Measurements from ENCODE around the gene WNK2.

WNK2 gene

GRCh38 chr9:93261735-93262523 lies 78.0 kb downstream of the WNK2 start:
- DNase-seq (ENCODE audit: low read depth, low spot score): no peak
- Histone ChIP-seq H3K4me3 (ENCODE audit: low read length) (no peak overlapping the region), H3K27ac (ENCODE audit: low read length) (no peak overlapping the region), H3K36me3 (ENCODE audit: control insufficient read depth, insufficient read depth, low read length) (peaks cover 12% of the 10 kb centered on the region), H3K4me1 (ENCODE audit: control insufficient read depth, insufficient read depth, low read length) (no peaks in the 10 kb centered on the region), H3K9me3 (ENCODE audit: control insufficient read depth, insufficient read depth, low read length) (no peaks in the 10 kb centered on the region), H3K27me3 (ENCODE audit: control insufficient read depth, insufficient read depth, low read length) (no peaks in the 10 kb centered on the region)
- no CpG with 5 or more reads among the region's 26 CpGs for WGBS (ENCODE audit: insufficient coverage, insufficient read length)

GRCh38 chr9:93262537-93263310 lies 78.8 kb downstream of the WNK2 start:
- Histone ChIP-seq H3K9me3 (ENCODE audit: control insufficient read depth, insufficient read depth, low read length) (no peaks in the 10 kb centered on the region), H3K27ac (ENCODE audit: low read length) (no peak overlapping the region), H3K4me1 (ENCODE audit: control insufficient read depth, insufficient read depth, low read length) (no peaks in the 10 kb centered on the region), H3K4me3 (ENCODE audit: low read length) (no peak overlapping the region), H3K27me3 (ENCODE audit: control insufficient read depth, insufficient read depth, low read length) (no peaks in the 10 kb centered on the region), H3K36me3 (ENCODE audit: control insufficient read depth, insufficient read depth, low read length) (peaks cover 14% of the 10 kb centered on the region)
- WGBS (ENCODE audit: insufficient coverage, insufficient read length): no CpG with 5 or more reads among the region's 19 CpGs
- no peak for DNase-seq (ENCODE audit: low read depth, low spot score)

- no peaks in the 10 kb centered on the region for H3K4me1 ChIP-seq (ENCODE audit: control insufficient read depth, insufficient read depth, low read length)
- H3K4me3 ChIP-seq (ENCODE audit: low read length): no peak overlapping the region
- H3K36me3 ChIP-seq (ENCODE audit: control insufficient read depth, insufficient read depth, low read length): peaks cover 14% of the 10 kb centered on the region
- no peaks in the 10 kb centered on the region for H3K27me3 ChIP-seq (ENCODE audit: control insufficient read depth, insufficient read depth, low read length)
- WGBS (ENCODE audit: insufficient coverage, insufficient read length): no CpG with 5 or more reads among the region's 41 CpGs
- H3K27ac ChIP-seq (ENCODE audit: low read length): no peak overlapping the region
- DNase-seq (ENCODE audit: low read depth, low spot score): no peak
- H3K9me3 ChIP-seq (ENCODE audit: control insufficient read depth, insufficient read depth, low read length): no peaks in the 10 kb centered on the region
Measured at GRCh38 chr9:93263334-93264229, 79.6 kb downstream of the WNK2 start.

- Histone ChIP-seq H3K27ac (ENCODE audit: low read length) (no peak overlapping the region), H3K4me3 (ENCODE audit: low read length) (no peak overlapping the region), H3K36me3 (ENCODE audit: control insufficient read depth, insufficient read depth, low read length) (peaks cover 19% of the 10 kb centered on the region), H3K4me1 (ENCODE audit: control insufficient read depth, insufficient read depth, low read length) (no peaks in the 10 kb centered on the region), H3K27me3 (ENCODE audit: control insufficient read depth, insufficient read depth, low read length) (no peaks in the 10 kb centered on the region), H3K9me3 (ENCODE audit: control insufficient read depth, insufficient read depth, low read length) (no peaks in the 10 kb centered on the region)
- no CpG with 5 or more reads among the region's 14 CpGs for WGBS (ENCODE audit: insufficient coverage, insufficient read length)
- no peak for DNase-seq (ENCODE audit: low read depth, low spot score)
Measured at GRCh38 chr9:93264338-93265125, 80.6 kb downstream of the WNK2 start.

GRCh38 chr9:93265301-93265971 lies 81.5 kb downstream of the WNK2 start:
- Histone ChIP-seq H3K36me3 (ENCODE audit: control insufficient read depth, insufficient read depth, low read length) (peaks cover 19% of the 10 kb centered on the region), H3K27me3 (ENCODE audit: control insufficient read depth, insufficient read depth, low read length) (no peaks in the 10 kb centered on the region), H3K4me1 (ENCODE audit: control insufficient read depth, insufficient read depth, low read length) (no peaks in the 10 kb centered on the region), H3K27ac (ENCODE audit: low read length) (no peak overlapping the region), H3K9me3 (ENCODE audit: control insufficient read depth, insufficient read depth, low read length) (no peaks in the 10 kb centered on the region), H3K4me3 (ENCODE audit: low read length) (no peak overlapping the region)
- no CpG with 5 or more reads among the region's 12 CpGs for WGBS (ENCODE audit: insufficient coverage, insufficient read length)
- no peak for DNase-seq (ENCODE audit: low read depth, low spot score)

GRCh38 chr9:93265972-93266371 lies 82.0 kb downstream of the WNK2 start:
- WGBS (ENCODE audit: insufficient coverage, insufficient read length): no CpG with 5 or more reads among the region's 6 CpGs
- Histone ChIP-seq H3K27me3 (ENCODE audit: control insufficient read depth, insufficient read depth, low read length) (no peaks in the 10 kb centered on the region), H3K4me3 (ENCODE audit: low read length) (no peak overlapping the region), H3K9me3 (ENCODE audit: control insufficient read depth, insufficient read depth, low read length) (no peaks in the 10 kb centered on the region), H3K36me3 (ENCODE audit: control insufficient read depth, insufficient read depth, low read length) (peaks cover 19% of the 10 kb centered on the region), H3K4me1 (ENCODE audit: control insufficient read depth, insufficient read depth, low read length) (no peaks in the 10 kb centered on the region), H3K27ac (ENCODE audit: low read length) (no peak overlapping the region)
- DNase-seq (ENCODE audit: low read depth, low spot score): no peak

GRCh38 chr9:93266521-93267001 lies 82.6 kb downstream of the WNK2 start:
- no peaks in the 10 kb centered on the region for H3K4me1 ChIP-seq (ENCODE audit: control insufficient read depth, insufficient read depth, low read length)
- WGBS (ENCODE audit: insufficient coverage, insufficient read length): no CpG with 5 or more reads among the region's 6 CpGs
- no peaks in the 10 kb centered on the region for H3K9me3 ChIP-seq (ENCODE audit: control insufficient read depth, insufficient read depth, low read length)
- DNase-seq (ENCODE audit: low read depth, low spot score): no peak
- H3K27ac ChIP-seq (ENCODE audit: low read length): no peak overlapping the region
- no peaks in the 10 kb centered on the region for H3K27me3 ChIP-seq (ENCODE audit: control insufficient read depth, insufficient read depth, low read length)
- H3K4me3 ChIP-seq (ENCODE audit: low read length): no peak overlapping the region
- H3K36me3 ChIP-seq (ENCODE audit: control insufficient read depth, insufficient read depth, low read length): peaks cover 19% of the 10 kb centered on the region

GRCh38 chr9:93267091-93267541 lies 83.2 kb downstream of the WNK2 start:
- no CpG with 5 or more reads among the region's 10 CpGs for WGBS (ENCODE audit: insufficient coverage, insufficient read length)
- Histone ChIP-seq H3K9me3 (ENCODE audit: control insufficient read depth, insufficient read depth, low read length) (no peaks in the 10 kb centered on the region), H3K27ac (ENCODE audit: low read length) (no peak overlapping the region), H3K4me1 (ENCODE audit: control insufficient read depth, insufficient read depth, low read length) (no peaks in the 10 kb centered on the region), H3K36me3 (ENCODE audit: control insufficient read depth, insufficient read depth, low read length) (peaks cover 16% of the 10 kb centered on the region), H3K4me3 (ENCODE audit: low read length) (no peak overlapping the region), H3K27me3 (ENCODE audit: control insufficient read depth, insufficient read depth, low read length) (no peaks in the 10 kb centered on the region)
- DNase-seq (ENCODE audit: low read depth, low spot score): no peak

- Histone ChIP-seq H3K4me1 (ENCODE audit: control insufficient read depth, insufficient read depth, low read length) (no peaks in the 10 kb centered on the region), H3K4me3 (ENCODE audit: low read length) (no peak overlapping the region), H3K36me3 (ENCODE audit: control insufficient read depth, insufficient read depth, low read length) (peaks cover 16% of the 10 kb centered on the region), H3K27me3 (ENCODE audit: control insufficient read depth, insufficient read depth, low read length) (no peaks in the 10 kb centered on the region), H3K27ac (ENCODE audit: low read length) (no peak overlapping the region), H3K9me3 (ENCODE audit: control insufficient read depth, insufficient read depth, low read length) (no peaks in the 10 kb centered on the region)
- WGBS (ENCODE audit: insufficient coverage, insufficient read length): no CpG with 5 or more reads among the region's 28 CpGs
- no peak for DNase-seq (ENCODE audit: low read depth, low spot score)
Measured at GRCh38 chr9:93267681-93268505, 84.0 kb downstream of the WNK2 start.

Data from iPS DF 6.9 (cell line).